Chondrocyte (in vitro differentiated cells): ENCODE results near the gene IKZF1. TPM values are rescaled to one million over a fixed set of nuclear protein-coding genes. Genes with fewer than 3 reads are reported as not detected.

Source experiments
- DNase-seq: peaks from one replicate; pipeline ENCODE4 v3.0.0; 2021; ENCODE audit warnings: mixed read lengths, low spot score
- H3K27ac Mint-ChIP-seq: one replicate; pipeline ENCODE4 v1.8.0; 2021; ENCODE audit warnings: mild to moderate bottlenecking, moderate library complexity, mixed read lengths; ENCODE audit not compliant: unreplicated experiment
- H3K27me3 Mint-ChIP-seq: 2 replicates; pipeline ENCODE4 v1.8.0; 2021; ENCODE audit warnings: low read depth, mixed read lengths
- H3K36me3 Mint-ChIP-seq: 2 replicates; pipeline ENCODE4 v1.8.0; 2021; ENCODE audit warnings: low read depth, mixed read lengths
- H3K4me1 Mint-ChIP-seq: 2 replicates; pipeline ENCODE4 v1.8.0; 2021; ENCODE audit warnings: low read depth, mild to moderate bottlenecking, mixed read lengths
- H3K4me3 Mint-ChIP-seq: one replicate; pipeline ENCODE4 v1.8.0; 2021; ENCODE audit warnings: mild to moderate bottlenecking, moderate library complexity, mixed read lengths; ENCODE audit not compliant: unreplicated experiment
- H3K9me3 Mint-ChIP-seq: 2 replicates; pipeline ENCODE4 v1.8.0; 2021; ENCODE audit warnings: low read depth, mixed read lengths
- total RNA-seq: library from RNA; stranded (reverse); gene quantifications from 3 replicates; pipeline ENCODE4 v1.2.1, GENCODE V29; 2021
- TF ChIP-seq, protein P1 (sequence below): fragments of 200-600 bp; sonication (generic); IDR thresholded peaks from 2 replicates; pipeline ENCODE4 v1.5.0; 2021; ENCODE audit warnings: antibody characterized with exemption, mild to moderate bottlenecking, moderate library complexity

The IKZF1 gene
- total RNA-seq, 1 donor from 2014 or later, result not detected

DNA sequence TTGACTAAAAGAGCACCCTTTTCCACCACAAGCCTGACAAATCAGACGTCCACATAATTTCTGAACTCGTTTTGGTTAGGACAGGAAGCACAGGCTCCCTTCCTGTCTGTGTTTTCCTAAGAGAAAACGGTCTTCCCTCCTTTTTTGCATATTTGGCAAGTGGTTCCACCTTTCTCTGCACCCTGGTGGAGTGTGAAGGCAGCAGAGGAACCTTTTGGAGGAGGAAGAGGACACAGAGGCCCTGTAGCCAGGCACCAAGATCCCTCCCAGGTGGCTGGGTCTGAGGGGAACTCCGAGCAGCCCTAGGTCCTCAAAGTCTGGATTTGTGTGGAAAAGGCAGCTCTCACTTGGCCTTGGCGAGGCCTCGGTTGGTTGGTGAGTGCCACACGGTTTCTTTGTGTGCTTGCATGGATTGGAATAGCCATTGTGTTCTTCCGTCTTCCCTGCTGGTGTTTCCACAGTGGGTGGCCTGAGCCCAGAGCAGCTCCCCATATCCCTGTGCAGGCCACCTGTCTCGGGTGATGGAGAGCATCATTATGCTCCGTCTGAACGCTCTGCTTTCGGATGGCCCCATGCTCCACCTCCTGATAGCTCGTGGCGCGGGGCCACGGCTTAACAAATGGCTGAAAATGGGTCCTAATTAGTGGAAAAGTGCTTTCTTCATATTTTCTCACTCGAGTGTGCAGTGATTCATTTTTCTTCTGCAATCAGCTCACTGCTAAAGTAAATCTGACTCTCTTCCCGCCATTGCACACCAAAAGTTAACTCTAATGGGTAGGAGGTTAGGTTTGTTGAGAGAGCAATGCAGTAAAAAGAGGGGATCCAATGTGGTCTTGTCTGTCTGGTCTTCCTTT is 4.2 kb downstream of the IKZF1 start:
- TF ChIP-seq, protein P1, sequence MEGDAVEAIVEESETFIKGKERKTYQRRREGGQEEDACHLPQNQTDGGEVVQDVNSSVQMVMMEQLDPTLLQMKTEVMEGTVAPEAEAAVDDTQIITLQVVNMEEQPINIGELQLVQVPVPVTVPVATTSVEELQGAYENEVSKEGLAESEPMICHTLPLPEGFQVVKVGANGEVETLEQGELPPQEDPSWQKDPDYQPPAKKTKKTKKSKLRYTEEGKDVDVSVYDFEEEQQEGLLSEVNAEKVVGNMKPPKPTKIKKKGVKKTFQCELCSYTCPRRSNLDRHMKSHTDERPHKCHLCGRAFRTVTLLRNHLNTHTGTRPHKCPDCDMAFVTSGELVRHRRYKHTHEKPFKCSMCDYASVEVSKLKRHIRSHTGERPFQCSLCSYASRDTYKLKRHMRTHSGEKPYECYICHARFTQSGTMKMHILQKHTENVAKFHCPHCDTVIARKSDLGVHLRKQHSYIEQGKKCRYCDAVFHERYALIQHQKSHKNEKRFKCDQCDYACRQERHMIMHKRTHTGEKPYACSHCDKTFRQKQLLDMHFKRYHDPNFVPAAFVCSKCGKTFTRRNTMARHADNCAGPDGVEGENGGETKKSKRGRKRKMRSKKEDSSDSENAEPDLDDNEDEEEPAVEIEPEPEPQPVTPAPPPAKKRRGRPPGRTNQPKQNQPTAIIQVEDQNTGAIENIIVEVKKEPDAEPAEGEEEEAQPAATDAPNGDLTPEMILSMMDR, result no peak
- no peak overlapping the region for H3K4me3 Mint-ChIP-seq
- no peaks in the 10 kb centered on the region for H3K4me1 Mint-ChIP-seq
- no peak for DNase-seq
- no peaks in the 10 kb centered on the region for H3K9me3 Mint-ChIP-seq
- peaks cover 59% of the 10 kb centered on the region for H3K27me3 Mint-ChIP-seq
- no peak overlapping the region for H3K27ac Mint-ChIP-seq
- H3K36me3 Mint-ChIP-seq, result no peaks in the 10 kb centered on the region

DNA sequence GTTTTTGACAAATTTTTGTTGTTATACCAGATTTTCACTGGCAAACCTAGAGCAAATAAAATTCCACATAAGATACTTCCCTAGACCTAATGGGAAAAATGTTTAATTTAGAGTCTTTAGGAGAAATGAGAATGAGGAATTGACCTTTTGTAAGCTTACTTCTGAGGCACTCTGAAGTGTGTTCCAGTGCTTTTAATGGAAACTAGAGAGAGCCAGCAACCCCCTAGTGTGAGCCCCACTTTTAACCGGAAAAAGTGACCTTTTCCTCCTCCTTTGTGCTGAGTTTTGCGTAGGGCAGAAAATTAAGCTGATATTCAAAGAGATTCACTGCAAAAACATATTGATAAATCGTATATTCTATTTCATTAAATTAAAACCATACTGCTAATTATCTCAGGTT is 5.2 kb downstream of the IKZF1 start:
- H3K9me3 Mint-ChIP-seq, result no peaks in the 10 kb centered on the region
- H3K27ac Mint-ChIP-seq, result no peak overlapping the region
- TF ChIP-seq, protein P1, result no peak
- no peaks in the 10 kb centered on the region for H3K4me1 Mint-ChIP-seq
- peaks cover 66% of the 10 kb centered on the region for H3K27me3 Mint-ChIP-seq
- no peak for DNase-seq
- no peak overlapping the region for H3K4me3 Mint-ChIP-seq
- no peaks in the 10 kb centered on the region for H3K36me3 Mint-ChIP-seq

DNA sequence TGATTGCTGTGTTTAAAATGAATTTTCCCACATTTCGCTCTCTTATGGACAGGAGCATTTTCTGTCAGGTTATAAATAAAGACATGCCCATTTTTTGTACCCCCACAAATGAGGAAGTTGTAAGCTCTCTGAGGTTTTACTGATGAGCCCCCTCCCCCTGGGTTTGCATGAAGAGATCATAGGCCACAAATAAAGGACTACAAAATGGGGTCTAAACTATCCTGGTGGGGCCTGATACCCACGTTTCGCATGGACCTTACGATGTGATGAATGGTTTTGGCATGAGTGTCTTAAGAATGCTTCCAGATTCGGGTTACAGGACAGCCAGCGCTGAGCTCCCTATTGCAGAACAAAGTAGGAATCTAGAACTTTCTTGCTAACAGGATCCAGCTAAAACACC is 5.8 kb downstream of the IKZF1 start:
- H3K27me3 Mint-ChIP-seq, result peaks cover 69% of the 10 kb centered on the region
- H3K36me3 Mint-ChIP-seq, result no peaks in the 10 kb centered on the region
- no peak for DNase-seq
- H3K4me3 Mint-ChIP-seq, result no peak overlapping the region
- no peak overlapping the region for H3K27ac Mint-ChIP-seq
- TF ChIP-seq, protein P1, result no peak
- no peaks in the 10 kb centered on the region for H3K4me1 Mint-ChIP-seq
- H3K9me3 Mint-ChIP-seq, result no peaks in the 10 kb centered on the region

DNA sequence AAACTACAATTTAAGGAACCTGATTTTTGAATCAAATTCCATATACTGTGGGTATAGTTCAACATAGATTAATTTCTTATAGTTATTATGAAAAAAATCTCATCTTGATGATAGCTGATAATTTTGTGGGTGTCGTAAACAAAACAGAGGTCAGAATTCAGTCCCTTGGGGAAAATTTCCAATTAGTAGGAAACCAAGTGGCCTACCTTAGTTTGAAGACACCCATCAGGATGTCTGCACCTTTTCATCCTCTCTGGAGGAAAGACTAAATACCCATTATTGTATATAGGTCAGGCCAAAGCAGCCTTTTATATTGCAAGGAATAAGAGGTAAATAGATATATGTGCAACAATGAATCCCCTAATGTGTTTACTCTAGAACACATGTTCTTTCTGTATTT is 6.4 kb downstream of the IKZF1 start:
- Mint-ChIP-seq H3K36me3 (no peaks in the 10 kb centered on the region), H3K27me3 (peaks cover 74% of the 10 kb centered on the region), H3K4me1 (no peaks in the 10 kb centered on the region), H3K4me3 (no peak overlapping the region), H3K27ac (no peak overlapping the region), H3K9me3 (no peaks in the 10 kb centered on the region)
- TF ChIP-seq, protein P1, result no peak
- no peak for DNase-seq

DNA sequence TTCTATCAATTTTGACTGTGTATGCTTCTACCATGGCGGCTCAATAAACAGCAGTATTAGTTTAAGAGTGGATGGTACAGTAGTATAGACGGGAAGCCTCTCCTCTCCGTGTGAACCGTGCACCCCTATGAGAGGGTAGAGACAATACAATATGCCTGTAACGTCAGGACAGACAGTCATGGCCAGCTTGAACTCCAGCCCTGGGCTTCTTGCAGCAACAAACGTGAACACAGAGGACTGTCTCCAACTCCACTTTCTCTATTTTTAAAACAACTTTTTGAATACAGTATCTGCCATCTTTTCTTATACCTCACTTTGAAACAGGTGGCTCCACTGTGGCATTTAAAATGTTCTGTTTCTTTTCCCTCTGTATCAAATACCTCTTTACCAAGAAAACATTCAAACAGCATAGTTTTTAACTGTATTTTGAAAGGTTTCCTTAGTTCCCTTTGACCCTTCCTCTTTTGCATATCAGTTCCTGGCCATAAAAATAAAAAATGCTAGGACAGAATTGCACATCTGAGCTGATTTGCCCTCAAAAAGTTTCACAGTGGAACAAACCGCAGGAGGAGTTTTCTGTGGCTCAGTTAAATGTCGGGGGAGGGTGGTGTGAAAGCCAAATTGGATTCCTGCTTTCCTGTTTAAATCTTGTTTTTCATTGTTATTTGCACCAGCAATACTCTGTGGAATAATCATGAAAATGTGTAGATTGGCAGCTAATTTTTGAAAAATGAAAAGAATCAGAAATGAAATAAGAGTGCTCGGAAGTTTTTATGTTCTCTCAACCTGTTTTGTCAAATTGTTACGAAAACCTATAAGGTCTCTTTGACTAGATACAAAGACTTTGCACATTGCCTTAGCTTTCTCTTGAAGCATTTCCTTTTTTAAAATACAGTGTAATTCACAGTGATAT is 8.0 kb downstream of the IKZF1 start:
- no peak for DNase-seq
- TF ChIP-seq, protein P1, result no peak
- no peak overlapping the region for H3K27ac Mint-ChIP-seq
- H3K4me1 Mint-ChIP-seq, result no peaks in the 10 kb centered on the region
- H3K4me3 Mint-ChIP-seq, result no peak overlapping the region
- no peaks in the 10 kb centered on the region for H3K9me3 Mint-ChIP-seq
- no peaks in the 10 kb centered on the region for H3K36me3 Mint-ChIP-seq
- peaks cover 65% of the 10 kb centered on the region for H3K27me3 Mint-ChIP-seq
